Cardiac septum (tissue), 1 donor: ENCODE data around the gene NEDD8. TPM values are rescaled to one million over a fixed set of nuclear protein-coding genes. Genes with fewer than 3 reads are reported as not detected.

Source experiments
- DNase-seq: peaks from one replicate; pipeline ENCODE4 v3.0.0-alpha.2; 2020; ENCODE audit warnings: low spot score
- intact Hi-C: fragments of 100-400 bp; cut with DNase I; formaldehyde crosslinking; loops from one replicate; pipeline ENCODE4 v1.14.0; 2022
- long read RNA-seq: library from polyadenylated mRNA; unstranded; transcript quantifications from one replicate; pipeline ENCODE4 v2.0.0, GENCODE V29; 2021
- total RNA-seq: library from RNA; stranded (reverse); fragmentation: NEBNext Ultra II Directional; extraction: Animal tissue kit (Norgen Biotek cat#: 25700); gene quantifications from one replicate; pipeline ENCODE4 v1.2.1, GENCODE V29; 2021
- donor health status: DM: no; HTN: no; CAD: no.

NEDD8 gene
- total RNA-seq, result 167 TPM
- long read RNA-seq, transcript NEDD8-201 (4 exons, 708 nt), result major isoform, 71 of 77 reads
- long read RNA-seq, partial matches to known transcripts, result 3 of 77 reads
- long read RNA-seq, other reads (novel, unspliced or antisense), result 0 of 77 reads

GRCh38 chr14:24232121-24232644, at the start of gene NEDD8:
TSS of gene NEDD8 (minus strand) at chr14:24232367. CDS start at chr14:24232267, 100 bp downstream.
- DNase-seq, result peak; percentile 94
- intact Hi-C loops, result no loop called here

GRCh38 chr14:24281636-24282035, 49.5 kb upstream of the NEDD8 start:
- intact Hi-C loops, result no loop called here
- DNase-seq, result no peak

- no peak for DNase-seq
- intact Hi-C loops, result no loop called here
These were observed 48.8 kb upstream of the NEDD8 start for GRCh38 chr14:24280797-24281460.

GRCh38 chr14:24279301-24280186, 47.4 kb upstream of the NEDD8 start:
- intact Hi-C loops, result no loop called here
- DNase-seq, result no peak

- intact Hi-C loops, result no loop called here
These were observed 46.3 kb upstream of the NEDD8 start for GRCh38 chr14:24278424-24278823.

GRCh38 chr14:24277606-24278321, 45.6 kb upstream of the NEDD8 start:
- no peak for DNase-seq

More at GRCh38 chr14:24278424-24278823, 46.3 kb upstream of the NEDD8 start:
- no peak for DNase-seq

GRCh38 chr14:24277071-24277470, 44.9 kb upstream of the NEDD8 start:
- intact Hi-C loops, result no loop called here
- no peak for DNase-seq

More at GRCh38 chr14:24277606-24278321, 45.6 kb upstream of the NEDD8 start:
- intact Hi-C loops, result no loop called here

GRCh38 chr14:24274101-24274543, 42.0 kb upstream of the NEDD8 start:
- DNase-seq, result no peak
- intact Hi-C loops, result no loop called here

GRCh38 chr14:24273422-24273998, 41.3 kb upstream of the NEDD8 start:
- DNase-seq, result no peak
- intact Hi-C loops, result no loop called here

- no peak for DNase-seq
- intact Hi-C loops, result no loop called here
These were observed 40.3 kb upstream of the NEDD8 start for GRCh38 chr14:24272467-24272866.

- DNase-seq, result no peak
- intact Hi-C loops, result no loop called here
These were observed 39.7 kb upstream of the NEDD8 start for GRCh38 chr14:24271834-24272263.

GRCh38 chr14:24271134-24271833, 39.1 kb upstream of the NEDD8 start, which contains the start of gene RABGGTA:
TSS of gene RABGGTA (minus strand) at chr14:24271597. CDS start at chr14:24271115, 482 bp downstream.
- peak; percentile 94 for DNase-seq
- intact Hi-C loops, result no loop called here

GRCh38 chr14:24270537-24271133, 38.5 kb upstream of the NEDD8 start:
- DNase-seq, result no peak
- intact Hi-C loops, result no loop called here

GRCh38 chr14:24269910-24270536, 37.9 kb upstream of the NEDD8 start:
- intact Hi-C loops, result no loop called here
- DNase-seq, result no peak

- DNase-seq, result no peak
- intact Hi-C loops, result no loop called here
These were observed 37.2 kb upstream of the NEDD8 start for GRCh38 chr14:24269368-24269767.

- no peak for DNase-seq
- intact Hi-C loops, result no loop called here
These were observed 36.1 kb upstream of the NEDD8 start for GRCh38 chr14:24268225-24268624.

GRCh38 chr14:24267516-24267915, 35.3 kb upstream of the NEDD8 start:
- no peak for DNase-seq
- intact Hi-C loops, result no loop called here
